ENCODE data around the gene ATP2A3. TPM values are rescaled to one million over a fixed set of nuclear protein-coding genes. Genes with fewer than 3 reads are reported as not detected.

The ATP2A3 gene
- total RNA-seq, 1 donor from 2014 or later, result 1.5 TPM

GRCh38 chr17:3956983-3957382 lies 7.3 kb downstream of the ATP2A3 start:
- H3K4me3 Mint-ChIP-seq (ENCODE audit: unreplicated experiment), result no peak overlapping the region
- Histone ChIP-seq H3K9ac (ENCODE audit: low read length) (no peak overlapping the region), H3K36me3 (ENCODE audit: insufficient read depth, low read length) (no peaks in the 10 kb centered on the region), H3K9me3 (ENCODE audit: insufficient read depth, low read depth, low read length) (no peaks in the 10 kb centered on the region), H3K4me3 (ENCODE audit: insufficient read depth, low read depth, low read length) (no peak overlapping the region), H3K27ac (ENCODE audit: low read depth, low read length) (no peak overlapping the region), H4K20me1 (ENCODE audit: insufficient read depth, low read length) (peaks cover 7% of the 10 kb centered on the region), H3K4me1 (ENCODE audit: insufficient read depth, low read length) (peaks cover 8% of the 10 kb centered on the region), H3K79me2 (ENCODE audit: insufficient read depth, low read length) (no peaks in the 10 kb centered on the region), H2AFZ (ENCODE audit: low read depth, low read length) (no peak overlapping the region), H3K27me3 (ENCODE audit: insufficient read depth, low read length) (peaks cover 4% of the 10 kb centered on the region), H3K4me2 (ENCODE audit: low read length) (no peak overlapping the region)
- DNase-seq (ENCODE audit: low read depth) (no peak), FAIRE-seq (no peak)
- no peaks in the 10 kb centered on the region for H3K9me3 Mint-ChIP-seq (ENCODE audit: unreplicated experiment)
- H3K36me3 Mint-ChIP-seq (ENCODE audit: low read depth, unreplicated experiment), result no peaks in the 10 kb centered on the region
- H3K27me3 Mint-ChIP-seq (ENCODE audit: low read depth, unreplicated experiment), result peaks cover 49% of the 10 kb centered on the region
- no peak for TF ChIP-seq CTCF (IDR thresholded peaks at IDR 0.05; ENCODE audit: insufficient read depth, low read depth, low read length)
- H3K27ac Mint-ChIP-seq (ENCODE audit: unreplicated experiment), result no peak overlapping the region
- H3K4me1 Mint-ChIP-seq (ENCODE audit: low read depth, unreplicated experiment), result no peaks in the 10 kb centered on the region

GRCh38 chr17:3956327-3956957 lies 7.8 kb downstream of the ATP2A3 start:
- no peak overlapping the region for H3K27ac Mint-ChIP-seq (ENCODE audit: unreplicated experiment)
- Histone ChIP-seq H3K9me3 (ENCODE audit: insufficient read depth, low read depth, low read length) (no peaks in the 10 kb centered on the region), H3K27ac (ENCODE audit: low read depth, low read length) (no peak overlapping the region), H3K4me2 (ENCODE audit: low read length) (no peak overlapping the region), H3K27me3 (ENCODE audit: insufficient read depth, low read length) (no peaks in the 10 kb centered on the region), H3K4me3 (ENCODE audit: insufficient read depth, low read depth, low read length) (no peak overlapping the region), H3K4me1 (ENCODE audit: insufficient read depth, low read length) (peaks cover 8% of the 10 kb centered on the region), H3K9ac (ENCODE audit: low read length) (no peak overlapping the region), H4K20me1 (ENCODE audit: insufficient read depth, low read length) (peaks cover 7% of the 10 kb centered on the region), H3K79me2 (ENCODE audit: insufficient read depth, low read length) (no peaks in the 10 kb centered on the region), H2AFZ (ENCODE audit: low read depth, low read length) (no peak overlapping the region), H3K36me3 (ENCODE audit: insufficient read depth, low read length) (no peaks in the 10 kb centered on the region)
- no peaks in the 10 kb centered on the region for H3K4me1 Mint-ChIP-seq (ENCODE audit: low read depth, unreplicated experiment)
- no peaks in the 10 kb centered on the region for H3K9me3 Mint-ChIP-seq (ENCODE audit: unreplicated experiment)
- peaks cover 47% of the 10 kb centered on the region for H3K27me3 Mint-ChIP-seq (ENCODE audit: low read depth, unreplicated experiment)
- TF ChIP-seq CTCF (IDR thresholded peaks at IDR 0.05; ENCODE audit: insufficient read depth, low read depth, low read length), result no peak
- no peak for TF ChIP-seq EZH2 (IDR thresholded peaks at IDR 0.05; ENCODE audit: insufficient read depth, low read length)
- no peak overlapping the region for H3K4me3 Mint-ChIP-seq (ENCODE audit: unreplicated experiment)
- H3K36me3 Mint-ChIP-seq (ENCODE audit: low read depth, unreplicated experiment), result no peaks in the 10 kb centered on the region
- DNase-seq (ENCODE audit: low read depth) (no peak), FAIRE-seq (no peak)

GRCh38 chr17:3955673-3955988 lies 8.6 kb downstream of the ATP2A3 start:
- no peaks in the 10 kb centered on the region for H3K9me3 ChIP-seq (ENCODE audit: insufficient read depth, low read depth, low read length)
- no peak overlapping the region for H3K9ac ChIP-seq (ENCODE audit: low read length)
- no peak overlapping the region for H3K4me3 ChIP-seq (ENCODE audit: insufficient read depth, low read depth, low read length)
- peaks cover 8% of the 10 kb centered on the region for H3K4me1 ChIP-seq (ENCODE audit: insufficient read depth, low read length)
- H3K27ac Mint-ChIP-seq (ENCODE audit: unreplicated experiment), result no peak overlapping the region
- peaks cover 39% of the 10 kb centered on the region for H3K27me3 Mint-ChIP-seq (ENCODE audit: low read depth, unreplicated experiment)
- H3K27ac ChIP-seq (ENCODE audit: low read depth, low read length), result no peak overlapping the region
- no peak for TF ChIP-seq CTCF (IDR thresholded peaks at IDR 0.05; ENCODE audit: insufficient read depth, low read depth, low read length)
- no peak for TF ChIP-seq EZH2 (IDR thresholded peaks at IDR 0.05; ENCODE audit: insufficient read depth, low read length)
- no peak for FAIRE-seq
- no peak overlapping the region for H3K4me2 ChIP-seq (ENCODE audit: low read length)
- DNase-seq (ENCODE audit: low read depth), result no peak
- H3K9me3 Mint-ChIP-seq (ENCODE audit: unreplicated experiment), result no peaks in the 10 kb centered on the region
- H2AFZ ChIP-seq (ENCODE audit: low read depth, low read length), result no peak overlapping the region
- H3K79me2 ChIP-seq (ENCODE audit: insufficient read depth, low read length), result no peaks in the 10 kb centered on the region
- H3K36me3 ChIP-seq (ENCODE audit: insufficient read depth, low read length), result no peaks in the 10 kb centered on the region
- H3K36me3 Mint-ChIP-seq (ENCODE audit: low read depth, unreplicated experiment), result no peaks in the 10 kb centered on the region
- peaks cover 7% of the 10 kb centered on the region for H4K20me1 ChIP-seq (ENCODE audit: insufficient read depth, low read length)
- H3K27me3 ChIP-seq (ENCODE audit: insufficient read depth, low read length), result no peaks in the 10 kb centered on the region
- H3K4me1 Mint-ChIP-seq (ENCODE audit: low read depth, unreplicated experiment), result no peaks in the 10 kb centered on the region
- H3K4me3 Mint-ChIP-seq (ENCODE audit: unreplicated experiment), result no peak overlapping the region

All from astrocyte (in vitro differentiated cells and primary cell).